ENCODE measurements around the gene RAMACL.
"Not testable (repeated sequence)": the region's sequence is repeated elsewhere in the genome, so short reads cannot be mapped to it uniquely, and the experiment has no call there.

RAMACL gene
- total RNA-seq: 0.31 to 0.47 reads per million in 2 donors

DNA sequence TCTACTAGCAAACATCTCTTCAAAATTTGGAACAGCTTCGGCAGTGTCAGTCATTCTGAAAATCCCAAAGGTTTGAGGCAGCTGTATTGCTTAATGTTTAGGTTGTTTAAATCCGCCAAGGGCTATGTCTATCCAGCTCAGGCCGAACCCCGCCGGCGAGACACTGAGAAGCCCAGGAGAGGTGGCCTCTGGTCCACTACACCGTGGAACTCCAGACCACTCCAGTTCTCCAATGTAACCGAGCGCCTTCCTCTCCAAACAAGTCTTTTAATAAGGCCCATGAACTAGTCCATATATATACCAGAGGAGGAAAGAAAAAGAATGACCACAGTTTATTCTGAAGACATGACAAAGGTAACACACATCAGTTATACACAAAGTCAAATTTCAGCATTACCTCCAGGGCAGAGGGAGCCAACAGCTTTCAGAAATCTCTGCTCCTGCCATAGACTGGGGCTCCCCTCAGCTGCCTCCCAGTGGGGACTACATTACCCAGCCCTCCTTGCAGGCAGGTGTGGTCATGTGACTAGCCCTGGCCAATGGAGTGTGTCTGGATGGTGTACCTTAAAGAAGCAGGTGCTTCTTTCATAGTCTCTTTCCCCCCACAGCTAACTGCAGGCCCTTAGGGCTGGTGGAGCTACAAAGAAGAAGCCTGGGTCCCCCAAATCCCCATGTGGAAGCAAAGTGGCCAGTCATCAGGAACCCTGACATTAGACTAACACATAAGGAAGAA, at the start of gene RAMACL:
Gene RAMACL (minus strand): TSS at position 255 of the 733 bp plus-strand sequence. CDS start 201 bp downstream, at position 54.
- DNase-seq: peak in 3 of 5 experiments; percentile 29 to 52 (median 36)

DNA sequence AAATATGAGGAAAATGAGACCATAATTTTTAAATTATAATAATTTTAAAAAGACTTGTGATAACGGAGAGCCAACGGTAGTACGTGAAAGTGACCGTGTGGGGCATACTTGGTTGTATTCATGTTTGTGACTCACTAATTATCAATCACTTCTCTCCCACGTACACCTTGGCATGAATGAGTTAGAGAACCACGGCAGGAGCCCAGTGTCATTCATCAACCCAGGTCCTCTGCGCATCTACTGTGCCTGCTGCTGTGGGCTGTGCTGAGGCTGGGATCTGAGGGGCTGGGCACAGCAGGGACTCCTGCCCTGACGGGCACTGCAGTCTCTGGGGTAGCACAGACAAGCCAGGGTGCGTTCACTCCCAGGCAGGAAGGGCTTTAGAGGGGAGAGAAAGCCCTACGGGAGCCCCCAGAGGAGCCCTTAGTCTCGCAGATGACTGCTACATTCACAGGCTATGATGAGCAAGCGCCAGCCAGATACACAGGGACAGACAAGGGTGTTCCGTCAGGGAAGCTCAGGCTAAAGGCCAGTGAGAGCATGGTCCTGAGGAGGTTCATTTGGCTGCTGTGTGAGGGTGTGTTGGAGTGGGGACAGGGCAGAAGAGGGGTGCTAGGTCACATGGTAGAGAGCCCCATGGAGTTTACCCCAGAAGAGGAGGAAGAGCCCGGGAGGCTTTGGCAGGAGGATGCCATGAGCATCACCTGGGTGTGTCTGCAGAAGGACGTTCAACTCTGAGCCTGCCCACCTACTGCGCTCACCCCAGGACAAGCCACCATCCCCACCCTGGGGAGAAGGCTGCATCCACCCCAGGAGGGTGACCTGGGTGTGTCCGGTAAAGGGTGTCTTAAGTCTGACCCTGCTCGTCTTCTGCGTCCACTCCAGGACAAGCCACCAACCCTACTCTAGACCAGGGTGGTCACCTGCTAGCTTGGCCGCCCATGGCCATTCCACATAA, 48.8 kb upstream of the RAMACL start:
- no peak for DNase-seq

DNA sequence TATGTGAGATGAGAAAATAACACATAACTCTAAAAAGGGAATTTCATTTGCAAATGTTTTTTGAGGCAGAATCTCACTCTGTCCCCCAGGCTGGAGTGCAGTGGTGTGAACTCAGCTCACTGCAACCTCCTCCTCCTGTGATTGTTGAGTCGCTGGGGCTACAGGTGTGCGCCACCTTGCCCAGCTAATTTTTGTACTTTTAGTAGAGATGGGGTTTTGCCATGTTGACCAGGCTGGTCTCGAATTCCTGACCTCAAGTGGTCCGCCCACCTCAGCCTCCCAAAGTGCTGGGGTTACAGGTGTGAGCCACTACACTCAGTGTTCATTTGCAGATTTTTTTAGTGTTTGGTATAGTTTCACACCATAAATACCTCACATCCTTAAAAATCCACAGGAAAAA, 48.1 kb upstream of the RAMACL start:
- DNase-seq: not testable (repeated sequence)

DNA sequence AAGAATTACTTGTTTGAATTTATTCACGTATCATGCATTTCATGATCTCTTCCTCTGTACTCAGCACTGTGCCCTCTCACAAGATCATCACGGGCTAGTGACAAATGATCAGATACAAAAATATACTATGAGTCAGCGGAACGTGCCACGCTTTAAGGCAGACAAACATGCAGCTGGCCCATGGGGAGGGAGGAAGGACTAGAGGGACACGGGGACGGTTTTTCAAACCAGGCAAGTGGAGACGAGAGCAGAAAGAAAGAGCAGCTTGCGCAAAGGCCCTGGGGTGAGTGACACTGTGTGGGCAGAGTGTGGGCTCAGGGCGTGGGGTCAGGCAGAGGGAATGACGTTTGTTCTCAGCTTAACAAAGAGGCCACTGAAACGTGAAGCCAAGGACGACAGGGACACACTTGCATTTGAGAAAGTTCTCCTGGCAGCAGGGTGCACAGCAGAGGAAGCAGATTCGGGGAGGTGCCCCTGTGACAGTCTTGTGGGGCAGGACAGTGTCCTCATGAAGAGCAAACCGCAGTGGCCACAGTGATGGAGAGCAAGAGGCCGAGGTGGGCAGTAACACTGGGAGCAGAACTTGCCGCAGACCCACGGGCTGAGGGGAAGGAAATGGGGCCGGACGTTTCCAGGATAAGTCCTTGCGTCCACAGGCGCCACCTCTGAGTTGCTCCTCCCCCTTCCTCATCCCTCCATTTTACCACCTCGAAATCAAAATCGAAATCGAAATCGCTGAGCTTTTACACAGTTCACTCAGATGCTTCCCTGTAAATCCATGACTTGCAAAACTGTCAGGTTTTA, 47.5 kb upstream of the RAMACL start:
- no peak for DNase-seq

DNA sequence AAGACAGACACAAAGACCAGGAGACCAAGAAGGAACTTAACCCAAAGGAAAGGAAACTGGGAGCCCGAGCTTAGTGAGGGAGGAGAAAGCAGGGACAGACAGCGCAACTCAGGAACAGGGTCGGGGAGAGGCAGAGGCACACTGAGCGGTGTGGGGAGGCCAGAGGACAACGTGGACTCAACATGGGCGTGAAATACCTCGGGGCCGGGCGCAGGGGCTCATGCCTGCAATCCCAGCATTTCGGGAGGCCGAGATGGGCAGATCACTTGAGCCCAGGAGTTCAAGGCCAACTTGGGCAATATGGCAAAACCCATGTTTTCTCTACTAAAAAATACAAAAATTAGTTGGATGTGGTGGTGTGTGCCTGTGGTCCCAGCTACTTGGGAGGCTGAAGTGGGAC, 46.3 kb upstream of the RAMACL start:
- DNase-seq: no peak

DNA sequence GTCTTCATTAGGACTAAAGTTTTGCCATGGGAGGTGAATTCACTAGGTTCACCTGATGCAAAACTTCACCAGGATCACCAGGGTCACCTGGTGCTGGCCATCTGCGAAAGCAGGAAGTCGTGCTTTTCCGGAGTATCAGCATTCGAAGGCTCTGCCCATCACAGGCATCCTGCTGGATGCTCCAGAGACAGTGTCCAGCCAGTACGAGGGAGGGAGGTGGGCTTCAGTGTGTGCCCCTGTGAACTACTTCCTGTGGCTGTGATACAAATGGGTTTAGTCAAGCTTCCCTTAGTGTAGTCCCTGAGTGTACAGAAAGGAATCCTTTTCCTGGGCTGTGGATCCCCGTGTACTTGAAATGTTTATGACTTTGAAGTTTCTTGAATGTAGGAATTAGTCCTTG, 44.0 kb upstream of the RAMACL start:
- no peak for DNase-seq

DNA sequence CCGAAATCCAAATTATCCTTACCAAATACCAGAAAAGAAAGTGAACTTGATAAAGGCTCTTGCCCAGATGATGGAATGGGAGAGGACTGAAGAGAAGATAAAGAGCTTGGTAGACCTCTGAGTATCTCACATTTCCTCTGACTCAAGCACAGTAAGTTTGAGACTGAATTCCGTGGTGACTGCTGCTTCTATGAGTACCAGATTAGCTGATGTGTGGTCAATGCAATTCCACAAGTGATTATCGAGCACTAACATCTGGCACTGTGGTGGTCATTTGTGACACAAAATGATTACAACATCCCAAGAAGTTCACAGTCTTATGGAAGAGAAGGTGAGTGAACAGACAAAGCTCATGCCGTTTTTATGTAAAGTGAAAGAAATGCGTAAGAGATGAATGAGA, 43.1 kb upstream of the RAMACL start:
- DNase-seq: no peak

DNA sequence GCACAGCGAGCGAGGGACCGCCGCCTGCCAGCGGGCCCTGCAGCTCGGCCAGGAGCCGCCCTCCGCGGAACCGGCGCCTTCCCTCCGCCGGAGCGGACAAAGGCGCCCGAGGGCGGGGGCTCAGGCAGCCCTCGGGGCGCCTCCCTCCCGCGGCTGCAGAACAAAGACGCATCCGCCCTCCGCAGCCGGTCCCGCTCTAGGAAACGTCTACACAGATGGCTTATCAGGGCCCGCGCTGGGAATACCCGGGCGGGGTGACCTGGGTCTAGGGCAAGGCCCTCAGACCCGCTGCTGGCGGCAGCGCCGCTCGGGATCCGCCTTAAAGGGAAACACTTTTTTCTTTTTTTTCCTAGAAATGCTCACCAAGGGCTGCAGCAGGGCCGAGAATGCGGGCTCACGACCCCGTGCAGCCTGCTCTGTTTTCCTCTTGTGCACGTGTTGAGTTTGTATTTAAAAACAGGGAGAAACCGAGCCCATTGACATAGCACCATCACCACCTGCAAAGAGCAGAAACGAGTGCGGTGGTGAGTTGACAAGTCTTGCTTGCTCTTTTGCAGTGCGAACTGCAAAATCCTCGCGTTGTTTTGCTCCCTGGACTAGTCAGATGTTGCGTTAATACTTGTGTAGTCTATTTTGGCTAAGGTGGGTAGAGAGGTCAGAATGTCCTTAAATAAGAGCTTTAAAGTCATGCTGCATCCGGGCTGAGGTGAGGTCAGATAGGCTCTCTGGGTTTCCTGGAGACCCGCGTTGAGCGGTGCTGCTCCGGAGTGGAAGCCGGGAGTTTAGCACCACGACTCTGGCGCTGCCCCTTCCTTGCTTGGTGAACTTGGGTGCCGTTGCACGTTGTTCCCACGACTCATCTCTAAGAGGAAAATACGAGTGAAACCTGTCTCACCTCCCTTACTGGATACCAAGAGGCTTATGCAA, 41.7 kb upstream of the RAMACL start:
- peak; percentile 15 to 57 (median 52) for DNase-seq

DNA sequence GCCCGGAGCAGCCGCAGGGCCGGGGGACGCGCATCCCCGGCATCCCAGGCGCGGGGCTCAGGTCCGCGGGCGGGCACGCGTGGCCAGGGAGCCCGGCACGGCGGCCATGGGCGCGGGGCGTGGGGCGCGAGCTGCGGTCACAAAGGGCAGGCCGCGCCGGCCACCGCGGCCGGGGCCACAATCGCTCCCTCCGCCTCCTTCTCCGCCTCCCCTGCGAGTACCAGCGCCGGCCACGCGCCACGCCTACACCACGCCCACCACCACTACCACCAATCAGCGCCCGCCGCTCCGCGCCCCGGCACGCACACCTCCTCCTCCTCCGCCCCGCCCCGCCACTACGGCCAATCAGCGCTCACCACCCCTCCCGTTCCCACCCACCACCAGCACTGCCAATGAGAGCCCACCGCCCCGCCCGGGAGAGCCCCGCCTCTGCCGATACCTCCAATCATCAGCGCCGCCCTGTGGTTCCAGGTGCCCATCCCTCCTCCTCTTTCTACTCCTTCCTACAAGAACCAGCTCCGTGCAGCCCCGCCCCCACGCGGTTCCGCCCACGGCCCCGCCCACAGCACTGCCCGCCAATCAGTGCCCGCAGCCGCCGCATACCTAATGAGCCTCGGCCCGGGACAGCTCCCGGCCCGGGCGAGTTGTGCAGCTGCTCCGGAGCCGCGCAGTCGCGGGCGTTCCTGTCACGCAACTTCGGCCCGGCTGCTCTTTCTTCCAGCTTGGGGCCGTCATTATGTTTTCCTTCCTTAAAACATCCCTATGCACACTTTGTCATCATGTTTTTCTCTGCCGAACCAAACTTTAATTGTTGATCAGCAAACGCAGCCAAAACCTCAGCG, 40.8 kb upstream of the RAMACL start, which contains the start of gene RPS6KA2:
Gene RPS6KA2 (minus strand): TSS at position 219 of the 842 bp plus-strand sequence. CDS start 232 bp downstream, outside the sequence.
- DNase-seq: peak; percentile 99 to 100 (median 100)

DNA sequence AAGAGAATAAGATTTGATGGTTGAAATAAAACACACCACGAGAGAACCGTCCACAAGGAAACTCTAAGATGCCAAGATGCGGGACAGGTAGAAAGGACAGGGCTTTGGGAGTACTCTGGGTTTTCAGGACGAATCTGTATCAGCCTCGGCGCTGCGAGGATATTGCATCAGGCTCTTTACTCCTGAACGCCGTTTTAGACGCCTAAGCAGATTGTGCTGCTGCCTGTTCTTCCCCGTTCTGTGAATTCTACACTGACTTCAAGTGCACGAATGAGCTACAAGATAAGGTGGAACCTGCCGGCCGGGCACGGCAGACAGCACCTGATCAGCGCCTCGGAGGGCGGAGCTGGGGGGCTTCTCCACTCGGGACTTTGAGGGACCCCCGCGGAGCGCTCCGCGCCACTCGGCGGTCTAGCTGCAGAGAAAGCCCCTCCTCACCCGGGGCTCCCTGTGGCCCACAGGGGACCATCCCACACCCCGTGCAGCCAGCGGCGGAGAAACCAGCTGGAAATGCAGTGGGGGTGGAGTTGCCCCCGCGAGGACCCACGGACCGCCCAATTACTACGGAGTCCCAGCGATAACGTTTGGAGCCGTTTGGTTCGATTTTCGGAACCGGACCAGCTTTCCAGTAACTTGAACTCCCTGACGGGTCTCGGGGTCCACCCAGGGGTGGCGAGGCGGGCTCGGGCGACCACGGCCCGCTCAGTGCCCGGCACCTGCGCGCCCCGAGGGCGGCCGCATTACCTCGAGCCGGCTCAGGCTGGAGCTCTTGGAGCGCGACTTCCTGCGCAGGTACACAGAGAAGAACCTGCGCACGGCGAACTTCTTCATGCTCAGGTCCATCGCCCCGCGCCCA, 39.9 kb upstream of the RAMACL start:
- peak in 4 of 5 experiments; percentile 2 to 36 (median 8) for DNase-seq

DNA sequence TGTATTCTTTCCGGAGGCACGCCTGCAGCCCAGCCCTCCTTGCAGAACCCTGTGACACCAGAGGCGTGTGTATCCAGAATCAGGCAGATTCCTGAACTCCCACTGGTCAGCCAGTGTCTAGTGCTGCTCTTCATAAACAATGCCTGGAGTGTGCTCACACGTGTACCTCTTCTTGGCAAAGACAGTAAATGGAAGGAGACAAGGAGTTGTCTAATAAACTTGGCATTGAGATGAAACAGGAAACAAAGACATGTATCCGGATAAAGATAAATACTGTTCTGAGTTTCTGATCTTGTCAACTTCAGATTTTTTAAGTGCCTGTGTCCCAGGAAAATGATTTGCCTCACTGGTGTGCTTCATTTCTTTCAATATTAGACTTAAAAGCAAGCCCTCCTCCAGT, 38.9 kb upstream of the RAMACL start:
- no peak for DNase-seq

DNA sequence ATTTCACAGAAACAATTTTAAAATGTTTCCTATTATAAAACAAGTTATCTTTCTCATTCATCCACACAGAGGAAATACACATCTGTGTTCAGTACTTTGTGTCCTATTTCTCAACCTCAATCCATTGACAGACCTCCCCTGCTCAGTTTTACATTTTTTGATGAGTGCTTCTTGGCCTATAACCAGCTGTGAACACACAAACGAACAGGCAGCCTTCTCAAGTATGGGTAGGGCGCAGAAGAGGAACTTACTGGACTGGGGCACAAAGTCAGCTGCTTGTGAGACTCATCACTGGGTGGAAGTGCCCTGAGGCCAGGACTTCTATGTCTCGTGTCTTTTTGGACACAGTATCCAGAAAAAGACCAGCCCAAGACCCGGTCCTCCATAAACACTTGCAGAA, 37.8 kb upstream of the RAMACL start:
- no peak for DNase-seq

DNA sequence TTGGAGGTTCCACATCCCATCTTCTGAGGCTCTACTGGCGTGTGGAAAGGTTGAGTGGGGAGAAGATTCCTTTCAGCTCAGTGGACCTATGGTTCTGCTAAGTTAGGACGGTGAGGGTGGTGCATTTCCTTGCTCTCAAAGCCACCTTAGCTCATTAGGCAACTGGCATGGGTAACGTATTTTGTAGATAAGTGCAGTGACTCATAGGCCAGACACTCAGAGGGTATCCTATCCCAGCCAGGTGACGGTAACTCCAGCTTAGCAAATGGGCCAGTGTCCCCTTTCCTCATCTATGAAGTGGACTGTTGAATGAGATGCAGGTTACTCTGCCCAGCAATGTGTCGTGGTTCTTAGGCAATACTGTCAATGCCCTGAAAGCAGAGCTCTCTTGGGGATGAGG, 36.8 kb upstream of the RAMACL start:
- DNase-seq: no peak

DNA sequence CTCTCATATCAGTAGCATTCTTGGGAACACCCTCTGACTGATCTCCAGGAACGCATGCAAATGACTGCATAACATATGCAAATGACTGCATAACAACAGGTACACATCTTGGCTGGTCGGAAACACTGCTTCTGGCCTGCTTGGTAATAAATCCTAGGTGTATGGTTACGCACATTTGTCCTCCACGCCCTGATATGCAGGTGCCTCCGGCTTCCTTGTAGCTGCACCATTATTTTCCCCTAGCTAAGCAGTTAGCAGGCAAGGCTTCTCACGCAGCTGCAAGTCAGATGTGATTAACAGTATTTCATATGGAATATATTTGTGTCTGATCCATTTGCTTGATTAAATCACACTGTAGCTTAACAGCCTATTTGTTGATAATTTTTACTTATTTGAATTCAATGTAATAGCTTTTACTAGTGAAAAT, 34.6 kb upstream of the RAMACL start:
- DNase-seq: no peak

DNA sequence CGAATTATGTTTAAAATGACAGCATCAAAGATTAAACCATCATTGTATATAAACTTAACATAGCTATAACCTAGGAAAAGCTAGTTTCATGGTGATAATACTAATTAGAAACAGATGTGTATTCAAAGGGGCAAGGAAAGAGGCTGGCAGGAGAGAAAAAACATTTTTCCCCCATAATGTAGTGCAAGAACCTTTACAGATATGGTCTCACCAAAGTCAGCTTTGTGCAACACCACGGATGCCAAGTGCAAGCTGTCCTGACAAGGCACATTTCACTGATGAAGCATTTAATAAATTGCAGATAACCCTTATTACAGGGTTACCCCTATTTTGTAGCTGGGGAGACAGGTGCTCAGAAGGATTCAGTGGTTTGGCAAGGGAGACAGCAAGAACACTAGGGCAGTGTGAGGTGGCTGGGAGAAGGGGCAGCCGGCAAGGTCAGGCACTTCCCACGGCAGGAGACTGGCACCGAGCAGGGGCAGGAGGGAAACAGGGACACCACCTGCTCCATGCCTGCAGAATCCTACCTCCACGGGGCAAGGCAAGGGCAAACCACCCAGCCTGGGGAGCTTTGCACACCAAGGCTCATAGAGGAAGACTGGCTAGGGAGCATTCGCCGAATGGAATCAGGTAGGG, 34.1 kb upstream of the RAMACL start:
- no peak for DNase-seq

DNA sequence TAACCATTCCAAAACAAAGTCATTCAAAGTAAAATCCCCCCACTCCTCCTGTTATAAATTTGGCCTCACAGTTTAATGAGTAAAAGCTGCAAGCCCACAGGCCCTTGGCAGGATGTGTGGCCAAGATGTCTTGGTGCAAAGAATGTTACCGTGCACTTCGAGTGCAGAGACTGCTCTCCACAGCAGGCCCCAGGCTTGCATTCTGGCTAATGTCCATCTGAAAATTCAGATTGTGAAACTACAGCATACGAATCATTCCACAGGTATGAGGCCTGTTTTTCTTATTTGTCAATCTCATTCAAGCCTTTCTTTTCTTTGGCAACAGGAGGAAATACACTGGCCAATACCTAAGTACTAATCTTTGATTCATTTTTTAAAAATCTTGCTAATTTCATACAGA, 33.4 kb upstream of the RAMACL start:
- DNase-seq: no peak

DNA sequence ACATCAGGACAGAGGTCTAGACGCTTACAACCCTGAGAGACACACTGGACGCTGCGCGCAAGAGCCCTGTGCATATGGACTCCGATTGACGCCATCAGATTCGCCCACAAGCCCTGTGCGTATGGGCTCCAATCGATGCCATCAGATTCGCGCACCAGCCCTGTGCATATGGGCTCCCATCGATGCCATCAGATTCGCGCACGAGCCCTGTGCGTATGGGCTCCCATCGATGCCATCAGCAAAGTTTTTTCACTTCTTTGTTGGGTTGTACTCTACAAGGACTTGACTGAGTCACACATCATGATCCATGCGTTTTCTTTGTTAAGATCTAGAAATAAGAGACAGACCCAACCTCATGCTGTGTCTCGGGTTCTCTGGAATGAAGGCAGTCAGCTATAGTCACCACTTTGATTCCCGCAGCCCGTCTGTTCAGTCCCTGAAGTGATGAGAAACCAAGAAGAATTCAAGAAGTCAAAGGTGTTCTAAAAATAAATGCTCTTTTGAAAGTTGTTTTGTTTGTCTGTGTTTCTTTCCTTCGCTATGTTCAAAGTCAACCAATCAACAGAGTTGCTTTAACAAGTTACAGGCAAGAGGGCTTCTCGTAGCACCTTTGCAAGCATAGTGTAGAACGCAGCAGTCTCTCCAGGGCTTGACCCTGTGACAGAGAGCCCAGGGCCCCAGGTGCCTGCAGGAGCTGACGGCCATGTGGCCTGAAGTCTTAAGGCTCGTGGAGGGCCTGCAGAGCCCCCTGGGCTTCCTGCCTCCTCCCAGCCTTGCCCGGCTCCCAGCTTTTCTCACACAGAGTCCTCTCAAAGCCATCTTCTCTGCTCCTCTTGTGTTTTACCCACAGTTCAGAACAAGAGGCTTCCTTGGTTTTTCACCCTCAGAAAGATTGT, 32.6 kb upstream of the RAMACL start:
- DNase-seq: no peak

DNA sequence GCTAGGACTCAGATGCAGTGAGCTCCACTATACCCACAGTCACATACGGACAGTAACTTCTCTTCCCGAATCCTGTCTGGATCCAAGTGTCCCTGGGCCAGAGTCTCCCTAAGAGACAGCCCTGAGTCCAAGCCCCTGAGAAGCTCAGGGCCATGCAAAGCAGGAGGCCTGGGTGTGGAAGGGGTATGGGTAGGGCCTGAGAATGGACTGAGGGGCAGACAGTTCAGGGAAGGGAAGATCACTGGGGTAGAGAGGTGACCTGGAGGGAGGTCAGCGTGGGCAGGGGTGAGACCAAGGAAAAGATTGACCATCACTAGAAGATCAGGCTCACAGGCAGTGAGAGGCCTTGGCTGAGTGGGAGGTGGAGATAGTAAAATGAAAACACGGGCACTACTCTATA, 31.8 kb upstream of the RAMACL start:
- no peak for DNase-seq

Data from T-helper 2 cell (primary cell).